ENCODE results near the gene VAV2. TPM values are rescaled to one million over a fixed set of nuclear protein-coding genes. Genes with fewer than 3 reads are reported as not detected.

The VAV2 gene
- total RNA-seq, 6 experiments from 2014 or later: 17.6 to 24.5 (median 21.7) TPM

DNA sequence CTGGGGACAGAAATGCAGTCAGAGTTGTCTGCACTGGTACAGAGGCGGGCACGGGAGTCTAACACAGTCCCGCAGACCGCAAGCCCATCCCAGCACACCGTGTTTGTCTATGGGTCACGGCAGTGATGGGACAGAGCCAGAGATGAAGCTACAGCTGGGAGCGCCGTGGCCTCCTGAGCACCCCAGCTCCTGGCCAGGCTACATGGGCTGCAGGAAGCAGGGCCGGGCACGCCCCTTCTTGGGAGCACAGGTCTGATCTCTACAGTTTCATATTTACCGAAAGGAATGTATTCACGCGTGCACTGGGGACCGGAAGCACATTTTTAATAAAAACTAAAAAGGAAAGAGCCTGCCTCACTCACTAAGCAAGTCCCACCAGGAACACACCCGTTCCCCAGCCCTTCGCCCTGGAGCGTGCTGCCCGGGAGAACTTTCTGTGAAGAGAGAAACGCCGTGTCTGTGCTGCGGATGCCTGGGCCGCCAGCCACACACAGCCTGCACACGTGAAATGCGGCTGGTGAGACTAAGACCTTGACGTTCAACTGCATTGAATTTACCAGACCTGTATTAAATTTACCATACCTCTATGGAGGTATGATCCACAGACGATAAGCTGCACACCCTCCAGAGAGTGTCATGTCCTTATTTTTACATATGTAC, 81.1 kb downstream of the VAV2 start:
- Mint-ChIP-seq H3K4me1 (ENCODE audit: low read depth) (peaks cover 12% of the 10 kb centered on the region), H3K4me3 (no peak overlapping the region), H3K27ac (no peak overlapping the region), H3K9me3 (no peaks in the 10 kb centered on the region), H3K36me3 (ENCODE audit: low read depth) (0 out of 2 replicates have a peak, but pooled peaks cover 4% of the 10 kb centered on the region), H3K27me3 (ENCODE audit: insufficient read depth) (peaks cover 1% of the 10 kb centered on the region; the same call in 1 of the 2 replicates)
- no peak for DNase-seq
- TF ChIP-seq, protein P1, sequence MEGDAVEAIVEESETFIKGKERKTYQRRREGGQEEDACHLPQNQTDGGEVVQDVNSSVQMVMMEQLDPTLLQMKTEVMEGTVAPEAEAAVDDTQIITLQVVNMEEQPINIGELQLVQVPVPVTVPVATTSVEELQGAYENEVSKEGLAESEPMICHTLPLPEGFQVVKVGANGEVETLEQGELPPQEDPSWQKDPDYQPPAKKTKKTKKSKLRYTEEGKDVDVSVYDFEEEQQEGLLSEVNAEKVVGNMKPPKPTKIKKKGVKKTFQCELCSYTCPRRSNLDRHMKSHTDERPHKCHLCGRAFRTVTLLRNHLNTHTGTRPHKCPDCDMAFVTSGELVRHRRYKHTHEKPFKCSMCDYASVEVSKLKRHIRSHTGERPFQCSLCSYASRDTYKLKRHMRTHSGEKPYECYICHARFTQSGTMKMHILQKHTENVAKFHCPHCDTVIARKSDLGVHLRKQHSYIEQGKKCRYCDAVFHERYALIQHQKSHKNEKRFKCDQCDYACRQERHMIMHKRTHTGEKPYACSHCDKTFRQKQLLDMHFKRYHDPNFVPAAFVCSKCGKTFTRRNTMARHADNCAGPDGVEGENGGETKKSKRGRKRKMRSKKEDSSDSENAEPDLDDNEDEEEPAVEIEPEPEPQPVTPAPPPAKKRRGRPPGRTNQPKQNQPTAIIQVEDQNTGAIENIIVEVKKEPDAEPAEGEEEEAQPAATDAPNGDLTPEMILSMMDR (IDR thresholded peaks at IDR 0.05): no peak

DNA sequence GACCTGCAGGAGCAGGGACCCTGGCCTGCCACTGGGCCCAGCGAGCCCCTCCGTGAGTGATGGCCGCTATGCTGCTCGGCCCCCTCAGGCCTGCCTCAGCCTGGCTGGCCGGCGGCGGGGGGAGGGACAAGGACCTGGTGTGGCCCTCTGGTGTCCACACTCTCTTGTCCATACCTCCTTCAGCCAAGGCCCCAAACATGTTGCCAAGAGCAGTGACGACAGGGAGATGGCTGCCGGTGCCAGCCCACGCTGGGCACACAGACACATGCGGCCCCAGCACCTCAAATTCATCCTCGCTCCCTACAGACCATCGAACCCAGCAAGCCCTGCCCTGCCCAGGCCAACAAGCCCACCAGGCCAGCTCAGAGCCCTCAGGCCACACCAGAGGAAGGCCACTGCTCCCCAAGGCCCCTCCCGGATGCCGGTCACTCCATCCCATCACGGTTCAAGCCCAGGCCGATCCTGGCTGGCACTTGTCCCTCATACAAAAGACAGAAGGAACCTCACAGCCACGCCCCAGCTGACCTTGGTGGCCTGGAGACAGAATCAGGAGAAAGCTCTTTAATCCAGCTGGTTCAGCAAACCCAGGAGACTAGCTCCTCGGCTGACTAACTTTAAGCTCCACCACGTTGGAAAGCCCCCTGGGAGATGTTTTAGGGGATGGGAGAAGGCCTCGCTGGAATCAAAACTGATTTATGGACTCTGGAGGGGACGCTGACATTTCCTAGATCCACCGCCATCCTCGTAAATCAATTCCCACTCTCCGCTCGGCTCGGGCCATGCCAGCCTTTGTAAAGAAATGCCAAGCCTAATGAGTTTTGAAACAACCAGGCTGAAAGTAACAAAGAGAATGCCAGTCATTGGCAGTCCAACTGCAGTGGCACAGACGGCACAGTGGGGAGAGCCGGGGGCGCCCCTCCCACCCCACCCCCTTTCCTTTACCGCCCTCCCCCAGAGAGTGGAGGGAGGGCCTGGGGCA, 84.9 kb downstream of the VAV2 start:
- H3K27ac Mint-ChIP-seq: no peak overlapping the region
- H3K36me3 Mint-ChIP-seq (ENCODE audit: low read depth): no peaks in the 10 kb centered on the region
- DNase-seq: no peak
- H3K27me3 Mint-ChIP-seq (ENCODE audit: insufficient read depth): peaks cover 1% of the 10 kb centered on the region; the same call in 1 of the 2 replicates
- H3K9me3 Mint-ChIP-seq: no peaks in the 10 kb centered on the region
- H3K4me1 Mint-ChIP-seq (ENCODE audit: low read depth): peaks cover 5% of the 10 kb centered on the region; the same call in 1 of the 2 replicates
- TF ChIP-seq, protein P1 (IDR thresholded peaks at IDR 0.05): no peak
- no peak overlapping the region for H3K4me3 Mint-ChIP-seq

DNA sequence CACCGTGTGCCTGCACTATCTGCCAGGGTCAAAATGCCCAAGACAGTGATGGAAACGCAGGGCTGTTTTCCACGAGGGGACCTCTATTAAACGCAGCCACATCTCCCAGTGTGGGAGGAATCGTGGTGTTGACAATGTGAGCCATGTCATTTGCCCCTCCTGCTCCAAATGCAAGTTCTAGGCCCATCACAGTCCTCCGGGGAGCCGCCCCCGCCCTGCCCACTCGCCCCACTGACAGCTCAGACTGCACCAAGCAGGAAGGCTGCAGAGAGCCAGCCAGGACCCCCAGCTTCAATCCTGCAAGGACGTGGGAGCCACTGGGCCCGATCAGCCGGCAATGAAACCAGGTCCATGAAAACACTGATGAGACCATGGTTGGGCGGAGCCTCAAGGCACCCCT, 85.9 kb downstream of the VAV2 start:
- no peak overlapping the region for H3K4me3 Mint-ChIP-seq
- H3K9me3 Mint-ChIP-seq: no peaks in the 10 kb centered on the region
- TF ChIP-seq, protein P1 (IDR thresholded peaks at IDR 0.05): no peak
- no peak overlapping the region for H3K27ac Mint-ChIP-seq
- H3K27me3 Mint-ChIP-seq (ENCODE audit: insufficient read depth): no peaks in the 10 kb centered on the region
- H3K4me1 Mint-ChIP-seq (ENCODE audit: low read depth): peaks cover 5% of the 10 kb centered on the region; the same call in 1 of the 2 replicates
- DNase-seq: no peak
- H3K36me3 Mint-ChIP-seq (ENCODE audit: low read depth): no peaks in the 10 kb centered on the region

- TF ChIP-seq, protein P1 (IDR thresholded peaks at IDR 0.05): no peak
- Mint-ChIP-seq H3K9me3 (no peaks in the 10 kb centered on the region), H3K36me3 (ENCODE audit: low read depth) (no peaks in the 10 kb centered on the region), H3K27ac (no peak overlapping the region), H3K27me3 (ENCODE audit: insufficient read depth) (no peaks in the 10 kb centered on the region), H3K4me3 (no peak overlapping the region), H3K4me1 (ENCODE audit: low read depth) (no peaks in the 10 kb centered on the region)
- DNase-seq: no peak
Measured at GRCh38 chr9:133905493-133905892, 86.6 kb downstream of the VAV2 start.

DNA sequence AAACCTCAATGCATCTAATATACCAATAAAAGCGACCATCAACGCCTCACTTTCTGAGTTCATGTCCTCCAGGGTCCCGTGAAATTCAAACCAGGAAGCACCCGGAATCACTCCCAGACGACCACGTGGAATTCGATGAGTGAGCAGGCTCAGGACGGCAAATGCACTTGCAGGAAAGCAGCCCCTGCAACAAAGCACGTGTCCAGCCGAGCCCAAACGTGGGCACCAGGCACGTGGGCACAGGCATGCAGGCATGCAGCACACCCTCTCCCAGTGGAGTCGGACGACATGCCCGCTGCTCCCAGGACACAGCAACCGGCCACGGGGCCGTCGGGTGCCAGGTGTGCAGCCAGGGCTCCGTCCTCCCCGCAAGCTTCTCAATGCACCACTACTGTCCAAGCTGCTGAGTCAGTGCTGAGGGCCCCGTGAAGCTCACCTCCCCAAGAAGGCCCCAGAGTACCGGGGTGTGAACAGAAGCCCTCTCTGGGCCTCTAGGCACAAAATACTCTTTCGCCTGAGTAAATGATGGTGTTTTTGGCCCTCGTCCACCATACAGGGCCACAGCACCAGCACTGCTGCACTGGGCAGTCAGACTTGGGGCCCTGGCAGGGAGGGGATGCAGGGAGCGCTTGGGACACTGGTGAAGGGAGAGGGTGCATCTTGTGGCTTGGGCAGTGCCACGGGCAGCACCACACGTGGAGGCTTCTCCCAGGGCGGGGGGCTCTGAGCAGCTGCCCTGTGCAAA, 87.6 kb downstream of the VAV2 start:
- Mint-ChIP-seq H3K9me3 (no peaks in the 10 kb centered on the region), H3K4me1 (ENCODE audit: low read depth) (no peaks in the 10 kb centered on the region), H3K36me3 (ENCODE audit: low read depth) (no peaks in the 10 kb centered on the region), H3K27ac (no peak overlapping the region), H3K27me3 (ENCODE audit: insufficient read depth) (no peaks in the 10 kb centered on the region), H3K4me3 (no peak overlapping the region)
- DNase-seq: no peak
- TF ChIP-seq, protein P1 (IDR thresholded peaks at IDR 0.05): no peak
